Osteoblast (primary cell): ENCODE measurements around the gene SMIM1. TPM values are rescaled to one million over a fixed set of nuclear protein-coding genes. Genes with fewer than 3 reads are reported as not detected.

Experiments used
- DNase-seq: peaks from one replicate; pipeline ENCODE4 v3.0.0; 2011; ENCODE audit warnings: low spot score, mixed read lengths; ENCODE audit not compliant: insufficient read length; ENCODE audit errors: missing footprints
- H2AFZ ChIP-seq: 2 replicates; pipeline ENCODE4 v1.6.0; 2011; ENCODE audit warnings: mild to moderate bottlenecking, low read length
- H3K27ac ChIP-seq: 2 replicates; pipeline ENCODE4 v1.5.1; 2011; ENCODE audit warnings: mild to moderate bottlenecking, low read depth, low read length, moderate library complexity
- H3K27me3 ChIP-seq: 2 replicates; pipeline ENCODE4 v1.6.0; 2012; ENCODE audit warnings: mild to moderate bottlenecking, control low read depth, inconsistent platforms, low read length, moderate library complexity; ENCODE audit not compliant: insufficient read depth
- H3K36me3 ChIP-seq: 2 replicates; pipeline ENCODE4 v1.5.1; 2011; ENCODE audit warnings: mild to moderate bottlenecking, low read length, control low read depth, moderate library complexity; ENCODE audit not compliant: insufficient read depth
- H3K4me1 ChIP-seq: 2 replicates; pipeline ENCODE4 v1.5.1; 2011; ENCODE audit warnings: mild to moderate bottlenecking, low read length, control low read depth, moderate library complexity; ENCODE audit not compliant: insufficient read depth
- H3K4me2 ChIP-seq: 2 replicates; pipeline ENCODE4 v1.6.0; 2011; ENCODE audit warnings: mild to moderate bottlenecking, low read length; ENCODE audit not compliant: insufficient read depth
- H3K4me3 ChIP-seq: fragments of 200-600 bp; sonication (generic); 3 replicates; pipeline ENCODE4 v1.5.1; 2012; ENCODE audit warnings: mild to moderate bottlenecking, low read length, inconsistent platforms; ENCODE audit not compliant: insufficient read depth
- H3K79me2 ChIP-seq: 2 replicates; pipeline ENCODE4 v1.6.0; 2012; ENCODE audit warnings: mild to moderate bottlenecking, low read length, control low read depth, inconsistent platforms; ENCODE audit not compliant: insufficient read depth
- H3K9me3 ChIP-seq: 2 replicates; pipeline ENCODE4 v1.5.1; 2011; ENCODE audit warnings: low read depth, low read length, control low read depth
- H4K20me1 ChIP-seq: 2 replicates; pipeline ENCODE4 v1.6.0; 2012; ENCODE audit warnings: mild to moderate bottlenecking, low read length, control low read depth; ENCODE audit not compliant: insufficient read depth
- total RNA-seq: library from RNA; depleted of rRNA; stranded (reverse); fragments of >200 nt; gene quantifications from 2 replicates; pipeline ENCODE4 v1.2.3, GENCODE V29; 2012
- TF ChIP-seq, protein P1 (sequence below): IDR thresholded peaks from 2 replicates; pipeline ENCODE4 v1.5.1; 2011; ENCODE audit warnings: mild to moderate bottlenecking, low read depth, low read length, moderate library complexity; ENCODE audit errors: extremely low read depth

Gene SMIM1
- total RNA-seq, 1 donor = not detected

DNA sequence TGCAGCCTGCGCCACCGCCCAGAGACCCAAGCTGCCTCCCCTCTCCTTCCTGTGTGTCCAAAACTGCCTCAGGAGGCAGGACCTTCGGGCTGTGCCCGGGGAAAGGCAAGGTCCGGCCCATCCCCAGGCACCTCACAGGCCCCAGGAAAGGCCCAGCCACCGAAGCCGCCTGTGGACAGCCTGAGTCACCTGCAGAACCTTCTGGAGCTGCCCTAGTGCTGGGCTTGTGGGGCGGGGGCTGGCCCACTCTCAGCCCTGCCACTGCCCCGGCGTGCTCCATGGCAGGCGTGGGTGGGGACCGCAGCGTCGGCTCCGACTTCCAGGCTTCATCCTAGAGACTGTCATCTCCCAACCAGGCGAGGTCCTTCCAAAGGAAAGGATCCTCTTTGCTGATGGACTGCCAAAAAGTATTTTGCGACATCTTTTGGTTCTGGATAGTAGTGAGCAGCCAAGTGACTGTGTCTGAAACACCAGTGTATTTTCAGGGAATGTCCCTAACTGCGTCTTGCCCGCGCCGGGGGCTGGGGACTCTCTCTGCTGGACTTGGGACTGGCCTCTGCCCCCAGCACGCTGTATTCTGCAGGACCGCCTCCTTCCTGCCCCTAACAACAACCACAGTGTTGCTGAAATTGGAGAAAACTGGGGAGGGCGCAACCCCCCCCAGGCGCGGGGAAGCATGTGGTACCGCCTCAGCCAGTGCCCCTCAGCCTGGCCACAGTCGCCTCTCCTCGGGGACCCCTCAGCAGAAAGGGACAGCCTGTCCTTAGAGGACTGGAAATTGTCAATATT is 39.3 kb upstream of the SMIM1 start:
- Histone ChIP-seq H3K79me2 (no peaks in the 10 kb centered on the region), H3K9me3 (no peaks in the 10 kb centered on the region), H3K36me3 (peaks cover 12% of the 10 kb centered on the region), H3K4me1 (peaks cover 11% of the 10 kb centered on the region), H3K27me3 (peaks cover 21% of the 10 kb centered on the region), H3K4me3 (no peak overlapping the region), H3K4me2 (no peak overlapping the region), H4K20me1 (no peaks in the 10 kb centered on the region), H2AFZ (no peak overlapping the region), H3K27ac (no peak overlapping the region)
- TF ChIP-seq, protein P1, sequence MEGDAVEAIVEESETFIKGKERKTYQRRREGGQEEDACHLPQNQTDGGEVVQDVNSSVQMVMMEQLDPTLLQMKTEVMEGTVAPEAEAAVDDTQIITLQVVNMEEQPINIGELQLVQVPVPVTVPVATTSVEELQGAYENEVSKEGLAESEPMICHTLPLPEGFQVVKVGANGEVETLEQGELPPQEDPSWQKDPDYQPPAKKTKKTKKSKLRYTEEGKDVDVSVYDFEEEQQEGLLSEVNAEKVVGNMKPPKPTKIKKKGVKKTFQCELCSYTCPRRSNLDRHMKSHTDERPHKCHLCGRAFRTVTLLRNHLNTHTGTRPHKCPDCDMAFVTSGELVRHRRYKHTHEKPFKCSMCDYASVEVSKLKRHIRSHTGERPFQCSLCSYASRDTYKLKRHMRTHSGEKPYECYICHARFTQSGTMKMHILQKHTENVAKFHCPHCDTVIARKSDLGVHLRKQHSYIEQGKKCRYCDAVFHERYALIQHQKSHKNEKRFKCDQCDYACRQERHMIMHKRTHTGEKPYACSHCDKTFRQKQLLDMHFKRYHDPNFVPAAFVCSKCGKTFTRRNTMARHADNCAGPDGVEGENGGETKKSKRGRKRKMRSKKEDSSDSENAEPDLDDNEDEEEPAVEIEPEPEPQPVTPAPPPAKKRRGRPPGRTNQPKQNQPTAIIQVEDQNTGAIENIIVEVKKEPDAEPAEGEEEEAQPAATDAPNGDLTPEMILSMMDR = no peak
- DNase-seq = peak; percentile 84

DNA sequence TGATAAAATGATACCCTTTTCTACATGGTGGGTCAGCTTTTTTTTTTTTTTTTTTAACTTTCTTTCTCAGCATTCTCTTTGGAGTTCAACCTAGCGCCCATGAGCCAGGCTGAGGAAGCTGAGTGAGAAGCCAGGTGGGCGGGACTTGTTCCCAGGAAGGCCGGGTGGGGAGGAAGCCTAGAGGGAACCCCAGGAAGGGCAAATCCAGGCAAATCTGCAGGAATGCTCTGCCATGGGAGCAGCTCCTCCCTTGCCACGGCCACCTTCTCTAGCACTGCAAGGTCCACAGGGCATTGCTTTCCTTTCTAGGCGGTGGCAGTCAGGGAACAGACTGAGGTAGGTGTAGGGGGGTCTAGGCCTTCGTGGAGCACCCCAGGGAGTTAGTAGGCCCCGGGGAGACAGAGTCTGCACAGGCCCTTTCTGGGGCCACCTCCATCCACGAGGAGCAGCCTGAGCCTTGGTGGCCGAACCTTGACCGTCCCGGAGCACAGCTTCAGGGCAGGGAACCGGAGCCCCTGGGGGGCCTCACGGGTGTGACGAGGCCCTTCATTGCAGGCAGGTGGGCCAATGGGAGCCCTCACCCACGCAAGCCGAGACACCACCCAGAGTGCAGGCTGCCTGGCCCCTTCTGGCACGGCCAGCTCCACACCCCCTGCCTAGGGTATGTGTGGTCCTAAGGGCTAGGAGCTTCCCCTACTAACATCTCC is 38.5 kb upstream of the SMIM1 start:
- no peak overlapping the region for H3K4me3 ChIP-seq
- no peak overlapping the region for H2AFZ ChIP-seq
- H3K4me1 ChIP-seq = peaks cover 11% of the 10 kb centered on the region
- no peaks in the 10 kb centered on the region for H3K9me3 ChIP-seq
- no peak overlapping the region for H3K27ac ChIP-seq
- no peaks in the 10 kb centered on the region for H3K79me2 ChIP-seq
- TF ChIP-seq, protein P1 = no peak
- no peak overlapping the region for H3K4me2 ChIP-seq
- DNase-seq = peak; percentile 72
- H3K36me3 ChIP-seq = peaks cover 18% of the 10 kb centered on the region
- peaks cover 21% of the 10 kb centered on the region for H3K27me3 ChIP-seq
- no peaks in the 10 kb centered on the region for H4K20me1 ChIP-seq

DNA sequence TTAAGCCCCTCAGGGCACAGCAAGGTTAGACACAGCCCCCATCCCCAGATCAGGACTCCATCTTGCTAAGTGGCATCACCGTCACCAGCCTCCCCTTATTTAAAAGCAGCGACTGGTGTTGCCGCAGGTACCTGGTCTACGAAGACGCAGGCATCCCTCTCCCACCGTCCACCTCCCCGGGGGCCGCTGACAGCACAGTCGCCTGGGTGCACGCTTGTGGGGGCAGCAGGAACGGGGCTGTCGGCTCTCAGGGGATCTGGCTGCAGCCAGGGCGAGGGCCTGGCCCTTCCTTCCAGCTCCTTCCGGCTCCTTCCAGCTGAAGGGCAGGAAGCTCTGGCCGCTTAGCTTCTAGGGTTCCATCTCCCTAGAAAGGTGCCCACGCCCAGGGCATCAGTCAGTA is 37.9 kb upstream of the SMIM1 start:
- Histone ChIP-seq H3K27me3 (peaks cover 21% of the 10 kb centered on the region), H3K27ac (no peak overlapping the region), H3K9me3 (no peaks in the 10 kb centered on the region), H3K36me3 (peaks cover 21% of the 10 kb centered on the region), H2AFZ (no peak overlapping the region), H3K4me1 (peaks cover 11% of the 10 kb centered on the region), H3K79me2 (no peaks in the 10 kb centered on the region), H3K4me2 (no peak overlapping the region), H3K4me3 (no peak overlapping the region), H4K20me1 (no peaks in the 10 kb centered on the region)
- DNase-seq = no peak
- TF ChIP-seq, protein P1 = no peak

DNA sequence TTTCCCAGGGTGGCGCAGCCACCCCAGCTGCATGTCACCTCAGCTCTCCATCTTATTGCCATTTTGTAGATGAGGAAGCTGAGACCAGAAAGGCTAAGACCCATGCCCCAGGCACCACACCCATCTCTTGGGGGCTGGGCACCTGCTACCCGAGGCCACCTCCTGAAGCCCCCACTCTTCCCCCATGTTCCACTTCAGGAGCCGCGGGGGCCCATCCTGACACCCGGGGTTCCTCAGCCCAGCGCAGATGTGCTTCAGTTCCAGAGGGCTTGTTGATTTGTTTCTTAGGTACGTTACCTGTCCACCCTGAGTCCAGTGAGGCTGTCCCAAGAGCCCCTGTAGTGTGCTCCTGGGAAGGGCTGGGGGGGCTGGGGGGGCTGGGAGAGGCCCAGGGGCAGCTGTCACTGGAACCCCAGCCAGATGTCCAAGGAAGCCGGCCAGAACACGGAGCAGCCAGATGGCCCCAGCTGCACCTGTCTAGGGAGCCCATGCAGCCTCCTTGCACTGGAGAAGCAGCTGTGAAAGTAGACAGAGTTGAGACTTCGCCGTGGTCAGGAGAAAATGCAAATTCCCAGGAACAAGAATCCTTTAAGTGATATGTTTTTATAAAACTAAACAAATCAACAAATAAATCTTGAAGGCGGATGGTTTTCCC is 37.4 kb upstream of the SMIM1 start:
- peak overlapping the region; percentile 87 for H3K27ac ChIP-seq

More for the DNA sequence above, 37.4 kb upstream of the SMIM1 start:
- Histone ChIP-seq H3K79me2 (no peaks in the 10 kb centered on the region), H3K36me3 (peaks cover 24% of the 10 kb centered on the region), H3K27me3 (peaks cover 21% of the 10 kb centered on the region), H2AFZ (no peak overlapping the region), H3K4me1 (peaks cover 11% of the 10 kb centered on the region), H3K9me3 (no peaks in the 10 kb centered on the region), H4K20me1 (no peaks in the 10 kb centered on the region), H3K4me2 (no peak overlapping the region), H3K4me3 (no peak overlapping the region)
- peak; percentile 61 for DNase-seq
- TF ChIP-seq, protein P1 = no peak
